HG03575 (cell line): ENCODE measurements around the gene CCDC194.

ENCODE experiments used
- ATAC-seq: cut with Tn5 transposase; IDR thresholded peaks from one replicate; pipeline ENCODE4 v1.9.1; 2021; ENCODE audit not compliant: unreplicated experiment, insufficient number of reproducible peaks, low FRiP score; ENCODE audit errors: extremely low read depth

Gene CCDC194

DNA sequence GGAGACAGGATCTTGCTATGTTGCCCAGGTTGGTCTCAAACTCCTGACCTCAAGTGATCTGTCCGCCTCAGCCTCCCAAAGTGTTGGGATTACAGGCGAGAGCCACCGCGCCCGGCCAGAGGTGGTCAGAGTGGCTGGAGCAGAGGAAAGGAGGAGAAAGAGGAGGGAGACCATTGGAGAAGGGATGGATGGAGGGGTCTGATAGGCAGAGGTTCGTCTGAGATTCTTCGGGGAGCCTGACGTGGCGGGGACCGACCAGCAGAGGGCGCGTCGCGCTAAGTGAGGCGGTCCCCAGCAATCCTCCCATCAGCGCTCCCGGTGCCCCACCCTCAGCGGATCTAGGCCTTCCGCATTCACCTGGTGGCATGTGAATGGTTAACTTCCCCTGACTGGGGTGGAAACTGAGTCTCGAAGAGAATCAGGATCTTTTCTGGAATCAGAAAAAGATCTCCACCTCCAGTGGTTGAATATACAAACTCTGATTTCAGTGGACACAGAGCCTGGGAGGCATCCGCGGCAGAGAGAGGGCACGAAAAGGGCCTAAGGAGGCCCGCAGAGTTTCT lies 47.8 kb downstream of the CCDC194 start:
- no peak for ATAC-seq

DNA sequence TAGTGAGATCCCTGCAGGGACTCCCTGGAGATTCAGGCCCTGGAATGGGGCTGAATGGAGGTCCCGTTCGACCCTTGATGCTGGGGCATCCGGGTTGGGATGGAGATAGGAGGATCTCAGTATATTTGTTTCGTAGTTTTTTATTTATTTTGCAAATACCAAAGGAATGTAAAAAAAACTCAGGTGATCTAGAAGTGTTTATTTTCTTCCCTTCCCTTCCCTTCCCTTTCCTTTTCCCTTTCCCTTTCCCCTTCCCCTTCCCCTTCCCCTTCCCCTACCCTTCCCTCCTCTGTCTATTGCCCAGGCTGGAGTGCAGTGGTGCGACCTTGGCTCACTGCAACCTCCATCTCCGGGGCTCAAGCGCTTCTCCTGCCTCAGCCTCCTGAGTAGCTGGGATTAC lies 52.2 kb downstream of the CCDC194 start:
- no peak for ATAC-seq

- no peak for ATAC-seq
Measured at GRCh38 chr19:17341386-17341785, 52.6 kb downstream of the CCDC194 start.

DNA sequence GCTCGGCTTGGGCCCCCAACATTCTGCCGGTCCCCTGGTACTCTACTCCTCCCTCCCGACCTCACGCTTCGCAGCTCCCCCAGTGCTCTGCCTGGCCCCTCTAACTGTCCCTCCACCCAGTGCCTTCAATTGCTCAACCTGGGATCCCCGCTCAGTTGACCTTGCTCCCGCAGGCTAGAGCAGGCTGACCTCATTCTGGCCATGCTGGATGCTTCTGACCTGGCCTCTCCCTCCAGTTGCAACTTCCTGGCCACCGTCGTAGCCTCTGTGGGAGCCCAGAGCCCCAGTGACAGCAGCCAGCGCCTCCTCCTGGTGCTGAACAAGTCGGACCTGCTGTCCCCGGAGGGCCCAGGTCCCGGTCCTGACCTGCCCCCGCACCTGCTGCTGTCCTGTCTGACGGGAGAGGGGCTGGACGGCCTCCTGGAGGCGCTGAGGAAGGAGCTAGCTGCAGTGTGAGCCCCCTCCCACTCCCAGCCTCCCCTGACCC lies 53.1 kb downstream of the CCDC194 start:
- no peak for ATAC-seq
